ENCODE data around the gene GRIN2C.

GRIN2C gene

DNA sequence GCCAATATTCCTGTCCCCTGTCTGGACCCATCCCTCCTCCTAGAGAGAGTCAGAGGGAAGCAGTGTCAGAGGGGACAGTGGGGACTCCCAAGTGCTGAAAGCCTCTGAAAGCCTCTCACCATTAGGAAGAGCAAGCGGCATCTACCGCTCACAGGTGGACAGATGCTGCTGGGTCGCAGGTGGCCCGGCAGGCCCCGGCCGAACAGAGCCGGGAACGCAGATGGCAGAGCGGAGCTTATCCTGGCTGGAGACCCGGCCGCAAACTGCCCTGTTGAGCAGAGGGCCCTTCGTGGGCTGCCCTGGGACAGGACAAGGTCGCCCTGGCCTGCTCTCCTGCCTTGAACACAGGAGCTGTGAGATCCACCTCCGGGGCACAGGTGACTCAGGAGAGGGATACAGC lies 60.6 kb downstream of the GRIN2C start:
- DNase-seq (ENCODE audit: low read depth): no peak

DNA sequence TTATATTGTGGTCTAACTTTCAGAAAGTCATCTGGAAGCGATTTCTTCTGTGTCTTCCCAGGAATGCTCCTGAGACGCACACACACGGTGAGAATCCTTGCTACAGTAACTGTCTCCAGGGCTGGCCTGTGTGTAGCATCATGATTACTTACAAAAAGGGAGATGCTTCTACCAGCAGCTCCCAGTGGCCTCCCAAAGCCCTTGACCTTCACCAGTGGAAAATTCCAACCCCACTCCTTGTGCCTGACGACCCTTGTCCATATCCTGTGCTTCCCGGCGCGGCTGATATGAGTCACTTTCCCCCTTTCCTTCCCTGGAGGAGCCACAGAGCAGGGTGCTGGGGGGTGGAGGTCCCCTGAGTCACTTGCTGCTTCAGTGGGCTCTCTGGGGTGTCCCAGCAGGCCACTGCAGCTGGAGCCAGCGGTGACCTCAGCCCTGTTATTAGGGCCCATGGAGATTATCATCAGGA lies 61.4 kb downstream of the GRIN2C start:
- DNase-seq (ENCODE audit: low read depth): no peak

DNA sequence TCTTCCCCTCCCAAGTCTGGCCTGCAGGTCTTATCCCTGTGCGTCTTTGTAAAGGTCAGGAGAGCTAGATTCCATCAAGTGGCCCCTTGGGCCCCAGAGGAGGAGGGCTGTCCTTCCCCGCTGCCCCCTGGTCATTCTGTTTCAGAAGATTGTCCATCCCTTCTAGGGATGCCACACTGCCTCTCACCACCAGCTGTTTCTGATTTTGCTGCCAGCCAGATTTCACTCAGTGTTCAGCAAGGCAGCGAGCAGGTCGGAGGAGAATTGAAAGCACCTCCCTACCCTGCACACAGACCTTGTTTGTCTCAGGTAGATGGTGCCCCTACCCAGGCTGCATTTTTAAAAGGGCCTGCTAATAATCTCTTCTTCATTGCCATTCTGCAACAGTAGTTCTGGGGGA lies 61.9 kb downstream of the GRIN2C start:
- DNase-seq (ENCODE audit: low read depth): no peak

DNA sequence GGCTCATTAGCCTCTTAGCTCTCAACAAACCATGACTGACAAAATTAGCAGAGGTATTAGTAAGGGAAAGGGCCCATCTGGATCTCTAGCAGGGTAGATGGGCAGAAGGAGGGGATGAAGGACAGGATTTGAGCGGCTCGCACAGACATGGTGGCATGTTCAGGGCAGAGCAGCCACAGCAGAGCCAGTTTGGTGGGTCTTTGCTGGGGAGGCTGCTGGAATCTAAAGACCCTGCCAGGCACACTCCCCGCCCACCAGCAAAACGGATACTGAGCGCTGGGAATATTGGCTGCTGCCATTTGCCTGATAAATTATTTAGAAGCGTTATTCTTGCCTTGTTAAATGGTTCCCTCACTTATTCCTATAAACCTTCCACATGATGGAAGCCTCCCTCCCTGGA lies 62.8 kb downstream of the GRIN2C start:
- no peak for DNase-seq (ENCODE audit: low read depth)

DNA sequence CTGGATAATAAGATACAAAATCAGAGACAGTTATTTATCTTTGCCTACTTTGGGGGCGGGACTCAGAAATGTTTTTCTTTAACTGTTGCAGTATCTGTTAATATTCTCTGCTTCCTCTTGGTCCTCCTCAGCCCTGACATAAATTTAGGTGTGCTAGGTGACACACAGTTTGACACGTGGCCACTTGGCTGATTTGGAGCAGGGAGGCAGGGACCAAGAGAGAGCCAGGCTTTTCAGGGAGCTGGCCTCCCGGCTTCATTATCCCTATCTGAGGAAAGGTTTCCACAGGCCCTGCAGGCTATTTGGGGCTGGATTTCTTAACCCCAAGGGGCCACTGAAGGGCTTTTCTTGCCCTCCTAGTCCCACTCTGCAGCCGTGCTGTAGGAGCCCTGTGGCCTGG lies 63.5 kb downstream of the GRIN2C start:
- DNase-seq (ENCODE audit: low read depth): no peak

DNA sequence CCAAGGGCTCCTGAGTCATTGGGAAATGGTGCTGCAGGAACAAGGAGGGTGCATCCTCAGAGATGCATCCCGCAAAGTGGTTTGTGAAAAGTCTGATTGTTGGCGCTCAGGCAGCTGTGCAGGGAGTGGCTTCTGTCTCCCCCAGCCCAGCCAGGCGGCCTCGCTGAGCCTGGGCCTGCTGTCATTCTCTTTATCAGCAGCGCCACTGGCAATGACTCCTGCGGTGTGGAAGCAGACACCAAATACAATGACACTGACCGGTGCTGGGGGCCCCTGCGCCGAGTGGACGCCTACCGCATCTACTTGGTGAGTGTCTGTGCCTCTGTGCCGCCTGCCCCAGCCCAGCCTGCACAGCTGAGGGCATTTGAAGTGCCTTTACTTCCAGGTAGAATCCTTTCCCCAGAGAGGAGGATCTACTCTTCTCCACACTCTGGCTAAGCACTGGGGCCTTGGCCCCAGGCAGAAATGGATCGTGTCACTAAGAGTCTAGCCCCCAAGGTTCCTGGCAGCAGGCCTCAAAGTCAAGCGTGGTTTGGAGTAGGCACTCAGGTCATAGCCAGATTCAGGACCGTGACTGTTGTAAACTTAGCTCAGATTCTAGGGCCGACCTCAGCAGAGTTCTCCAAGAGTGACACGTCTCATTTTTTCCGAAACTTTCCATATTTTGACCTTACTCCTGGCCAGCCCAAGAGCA lies 64.2 kb downstream of the GRIN2C start:
- no peak for DNase-seq (ENCODE audit: low read depth)

DNA sequence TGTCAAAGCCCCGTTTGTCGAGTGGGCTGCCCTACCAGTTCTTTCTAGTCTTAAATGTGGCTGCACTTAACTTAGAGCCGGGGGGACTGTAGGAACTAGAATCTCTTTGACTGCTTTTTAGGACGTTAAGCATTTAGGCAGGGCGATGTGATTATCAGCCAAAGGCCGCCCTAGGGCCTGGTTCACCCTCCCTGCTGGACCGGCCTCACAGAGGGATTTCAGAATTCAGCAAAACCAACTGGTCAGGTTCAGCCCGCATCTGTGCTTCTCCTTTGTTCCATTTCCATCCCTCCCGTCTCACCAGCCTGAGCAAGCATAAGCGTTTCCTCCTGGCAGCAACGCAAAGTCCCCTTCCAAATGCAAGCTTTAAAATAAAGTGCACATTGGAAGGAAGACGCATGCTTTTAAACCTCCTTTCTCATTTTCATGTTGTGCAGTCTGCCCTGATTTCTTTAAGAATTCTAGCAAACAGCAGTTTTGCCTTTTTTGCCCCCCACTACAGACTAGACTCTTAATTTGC lies 67.0 kb downstream of the GRIN2C start:
- no peak for DNase-seq (ENCODE audit: low read depth)

All from T-helper 22 cell (primary cell).